ENCODE measurements around the gene ZNF652.

ZNF652 gene

DNA sequence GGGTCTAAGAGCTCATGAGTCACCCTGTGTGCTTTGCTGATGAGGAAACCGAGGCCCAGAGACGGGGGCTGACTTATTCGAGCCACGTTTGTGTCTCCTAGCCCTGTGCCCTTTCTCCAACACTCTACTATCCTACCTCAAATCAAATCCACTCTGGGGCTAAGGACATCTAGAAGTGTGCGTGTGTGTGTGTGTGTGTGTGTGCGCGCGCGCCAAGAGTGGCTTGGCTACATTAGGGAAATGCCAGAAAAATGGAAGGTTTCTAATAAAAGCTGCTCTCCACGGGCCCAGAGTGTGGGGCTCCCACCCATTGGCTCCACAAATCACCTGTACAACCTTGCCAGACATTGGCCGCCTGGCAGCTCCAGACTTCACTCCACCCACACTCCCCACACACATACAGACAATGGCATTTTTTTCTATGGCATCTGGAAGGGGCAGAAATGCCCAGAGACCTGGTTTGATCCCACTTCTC lies 101.2 kb downstream of the ZNF652 start:
- DNase-seq (ENCODE audit: low read depth): peak; percentile 87

DNA sequence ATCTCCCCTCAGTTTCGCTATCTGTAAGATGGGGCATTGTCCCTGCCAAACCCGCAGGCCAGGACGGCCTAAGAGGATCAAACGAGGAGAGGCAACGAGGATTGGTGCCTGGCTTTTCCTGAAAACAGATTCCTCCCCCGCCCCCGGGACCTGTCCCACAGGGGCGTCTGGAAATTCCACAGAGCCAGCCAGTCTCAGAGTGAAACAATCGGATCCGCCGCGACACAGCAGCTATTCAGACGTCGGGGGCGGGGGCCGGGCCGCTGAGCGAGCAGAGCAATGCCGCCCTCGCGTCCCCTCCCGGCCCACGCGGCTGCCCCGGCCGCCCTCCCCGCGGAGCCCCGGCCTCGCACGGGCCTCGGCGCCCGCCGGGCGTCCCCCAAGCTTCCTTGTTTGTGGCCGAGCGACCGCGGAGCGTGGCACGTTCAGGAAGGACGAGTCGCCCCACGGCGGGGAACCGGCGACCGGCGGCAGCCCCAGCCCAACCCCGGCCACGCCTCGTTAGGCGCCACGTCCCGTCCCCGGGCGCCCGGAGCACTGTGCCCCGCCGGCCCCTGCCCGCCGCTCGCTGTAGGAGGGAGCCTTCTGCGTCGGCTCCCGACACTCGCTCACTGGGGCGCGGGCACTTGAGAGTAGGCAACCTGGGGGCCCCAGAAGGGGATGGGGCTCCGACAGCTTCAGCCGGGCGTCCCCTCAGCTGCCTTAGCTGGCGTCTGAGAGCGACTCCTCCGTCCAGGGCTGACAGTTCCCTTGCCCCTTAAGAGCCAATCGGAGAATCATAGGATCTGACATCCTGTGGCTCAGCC lies 101.8 kb downstream of the ZNF652 start:
- DNase-seq (ENCODE audit: low read depth): peak; percentile 30

DNA sequence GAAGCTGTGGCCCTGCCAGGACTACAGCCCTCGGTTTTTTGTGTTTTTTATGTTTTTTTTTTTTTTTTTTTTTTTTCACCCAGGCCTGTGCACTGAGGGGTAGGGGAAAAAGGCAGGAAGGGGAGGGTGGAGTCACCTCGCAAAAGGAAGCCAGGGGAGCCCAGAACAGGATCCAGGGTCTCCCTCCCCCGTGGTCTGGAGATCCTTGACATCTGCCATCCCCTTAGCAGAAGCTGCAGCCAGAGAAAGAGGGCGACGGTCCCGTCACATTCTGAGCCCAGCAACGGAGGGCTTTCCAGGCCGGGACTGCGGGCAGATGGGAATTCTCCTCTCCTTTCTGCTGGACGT lies 102.4 kb downstream of the ZNF652 start:
- DNase-seq (ENCODE audit: low read depth): no peak

DNA sequence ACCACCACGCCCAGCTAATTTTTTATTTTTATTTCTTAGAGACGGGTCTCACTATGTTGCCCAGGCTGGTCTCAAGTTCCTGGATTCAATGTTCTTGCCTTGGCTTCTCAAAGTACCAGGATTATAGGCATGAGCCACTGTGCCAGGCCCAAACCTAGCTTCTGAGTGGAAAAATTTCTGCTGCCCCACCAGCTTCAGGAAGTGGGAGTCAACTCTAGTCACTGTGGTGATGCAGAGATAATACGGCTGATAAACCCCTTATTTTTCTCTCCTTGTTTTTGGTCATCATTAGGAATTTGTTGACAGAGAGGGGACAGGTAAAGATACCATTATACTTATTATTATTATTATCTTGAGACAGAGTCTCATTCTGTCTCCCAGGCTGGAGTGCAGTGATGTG lies 103.7 kb downstream of the ZNF652 start:
- no peak for DNase-seq (ENCODE audit: low read depth)

DNA sequence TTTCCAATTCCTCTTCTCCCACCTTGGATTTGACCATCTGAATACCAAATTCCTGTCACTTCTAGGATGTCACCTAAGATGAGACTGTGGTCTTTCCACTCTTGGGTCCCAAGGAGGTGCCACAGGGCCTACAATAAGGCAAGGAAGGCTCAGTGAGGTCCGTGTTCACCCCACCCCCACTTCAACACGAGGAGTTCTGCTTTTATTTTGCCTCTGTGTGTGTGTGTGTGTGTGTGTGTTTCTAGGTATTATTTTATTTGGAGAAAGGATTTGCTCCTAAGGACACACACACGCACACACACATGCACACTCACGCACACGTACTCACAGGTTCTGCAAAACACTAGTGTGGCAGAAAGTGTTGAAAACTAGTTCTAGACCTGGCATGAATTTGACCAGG lies 106.9 kb downstream of the ZNF652 start:
- no peak for DNase-seq (ENCODE audit: low read depth)

DNA sequence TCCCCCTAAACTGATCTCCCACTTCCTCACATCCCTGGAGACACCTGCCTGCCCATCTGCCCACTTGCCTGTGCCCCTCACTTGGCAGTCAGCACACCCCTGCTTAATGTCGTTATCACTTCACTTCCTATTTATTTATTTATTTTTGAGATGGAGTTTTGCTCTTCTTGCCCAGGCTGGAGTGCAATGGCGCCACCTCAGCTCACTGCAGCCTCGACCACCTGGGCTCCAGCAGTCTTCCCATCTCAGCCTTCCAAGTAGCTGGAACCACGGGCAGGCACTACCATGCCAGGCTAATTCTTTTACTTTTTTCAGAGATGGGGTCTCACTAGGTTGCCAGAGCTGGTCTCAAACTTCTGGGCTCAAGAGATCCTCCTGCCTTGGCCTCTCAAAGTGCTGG lies 108.0 kb downstream of the ZNF652 start:
- DNase-seq (ENCODE audit: low read depth): no peak

DNA sequence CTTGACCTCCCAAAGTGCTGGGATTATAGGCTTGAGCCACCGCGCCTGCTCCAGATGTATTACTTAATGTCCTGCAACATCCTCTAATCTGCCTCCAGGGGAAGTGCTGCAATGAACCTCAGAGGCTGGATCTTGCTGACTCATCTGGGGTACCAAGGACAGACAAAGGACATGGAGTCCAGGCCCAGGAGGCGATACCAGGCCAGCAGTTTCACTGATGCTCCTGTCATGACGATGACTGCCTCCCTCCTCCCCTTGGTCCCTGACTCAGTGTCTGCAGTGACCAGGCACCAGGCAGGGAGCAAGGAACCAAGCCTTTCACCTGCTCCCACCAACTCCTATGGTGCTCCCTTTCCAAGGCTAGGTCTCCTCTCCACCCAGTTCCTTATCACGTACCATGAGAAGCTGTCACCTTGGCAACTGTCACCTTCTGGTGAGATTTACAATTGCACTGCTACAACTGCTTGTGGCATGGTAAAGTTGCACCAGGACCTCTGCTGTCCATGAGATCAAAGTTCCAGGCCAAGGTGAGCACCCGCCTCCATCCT lies 109.8 kb downstream of the ZNF652 start:
- DNase-seq (ENCODE audit: low read depth): peak; percentile 71

DNA sequence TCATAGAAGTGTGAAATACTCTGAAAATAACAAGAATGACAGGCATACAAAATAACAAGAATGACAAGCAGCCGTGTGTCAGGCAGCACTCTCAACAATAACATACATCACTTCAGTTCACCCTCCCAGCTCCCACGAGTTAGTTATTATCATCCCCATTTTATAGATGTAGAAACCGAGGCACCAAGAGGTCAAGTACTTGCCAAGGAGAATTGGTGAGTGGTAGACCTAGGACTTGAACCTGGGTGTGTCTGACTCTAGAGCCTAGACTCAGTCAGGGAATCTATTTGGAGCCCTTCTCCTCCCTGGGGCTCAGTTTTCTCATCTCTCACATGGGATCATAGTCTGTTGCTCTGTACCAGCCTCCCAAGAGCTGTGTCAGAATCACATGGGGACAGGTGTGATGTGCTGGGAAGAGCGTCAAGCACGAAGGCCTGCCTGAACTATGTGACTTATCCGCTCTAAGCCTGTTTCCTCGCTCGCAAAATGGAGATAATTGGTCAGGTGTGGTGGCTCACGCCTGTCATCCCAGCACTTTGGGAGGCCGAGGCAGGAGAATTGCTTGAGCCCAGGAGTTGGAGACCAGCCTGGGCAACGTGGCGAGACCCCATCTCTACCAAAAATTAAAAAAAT lies 112.0 kb downstream of the ZNF652 start:
- DNase-seq (ENCODE audit: low read depth): no peak

DNA sequence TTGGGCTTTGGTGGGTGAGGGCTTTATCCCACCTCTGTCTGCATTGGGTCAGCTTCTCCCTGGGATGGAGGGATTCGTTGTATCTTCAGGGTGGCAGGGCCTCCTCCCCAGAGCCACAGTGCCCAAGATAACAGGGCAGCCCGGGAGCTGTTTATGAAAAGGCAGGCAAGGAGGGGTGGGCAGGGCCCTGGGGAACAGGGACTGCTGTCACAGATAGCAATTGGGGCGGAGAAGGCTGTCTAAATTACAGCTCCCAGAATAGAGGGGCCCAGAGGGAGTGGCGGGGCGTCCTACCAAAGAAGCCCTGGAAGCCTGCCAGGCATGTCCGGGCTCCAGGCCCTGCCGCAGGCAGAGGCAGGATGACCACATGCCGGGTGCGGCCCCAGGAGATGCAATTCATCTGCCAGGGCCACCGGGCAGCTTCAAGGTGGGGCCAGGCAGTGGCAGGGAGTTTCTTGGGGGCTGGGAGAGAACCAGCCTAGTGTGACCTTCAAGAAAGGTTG lies 112.7 kb downstream of the ZNF652 start:
- peak; percentile 24 for DNase-seq (ENCODE audit: low read depth)

DNA sequence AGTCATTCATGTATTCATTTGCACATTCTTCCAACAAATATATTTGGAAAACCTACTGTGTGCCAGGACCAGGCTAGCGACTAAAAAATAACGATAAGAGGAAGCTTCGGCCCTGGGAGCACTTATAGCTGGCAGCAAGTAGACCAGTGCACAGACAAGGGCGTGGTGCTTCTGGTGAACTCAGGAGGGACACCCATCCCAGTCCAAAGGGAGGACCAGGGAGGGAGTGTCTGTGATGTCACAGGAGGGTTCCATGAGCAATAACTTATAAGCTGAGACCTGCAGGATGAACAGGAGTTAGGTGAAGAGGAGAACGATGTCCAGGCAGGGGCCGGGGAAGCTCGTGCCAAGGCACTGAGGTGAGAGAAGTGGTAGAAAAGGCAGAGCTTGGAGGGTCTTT lies 114.1 kb downstream of the ZNF652 start:
- DNase-seq (ENCODE audit: low read depth): no peak

DNA sequence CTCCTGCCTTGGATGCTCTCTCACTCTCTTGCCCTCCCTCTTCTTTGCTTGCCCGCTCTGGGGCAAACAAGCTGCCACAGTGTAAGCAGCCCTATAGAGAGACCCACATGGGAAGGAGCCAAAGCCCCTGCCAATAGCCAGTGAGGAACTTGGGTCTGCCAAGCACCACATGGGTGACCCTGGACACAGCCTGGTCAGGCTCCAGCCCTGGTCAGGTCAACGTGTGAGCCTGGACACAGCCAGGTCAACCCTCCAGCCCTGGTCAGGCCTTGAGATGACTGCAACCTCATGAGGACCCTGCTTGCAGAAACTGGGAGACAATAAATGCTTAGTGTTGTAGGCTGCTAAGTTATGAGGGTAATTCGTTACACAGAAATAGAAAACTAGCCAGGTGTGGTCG lies 117.2 kb downstream of the ZNF652 start:
- DNase-seq (ENCODE audit: low read depth): no peak
